SH-SY5Y (cell line): Measurements from ENCODE around the gene CHSY3.

Experiments used
- GATA2 ChIP-seq: IDR thresholded peaks from 2 replicates; pipeline ENCODE4 v1.6.1; 2011; ENCODE audit warnings: mild to moderate bottlenecking, low read depth, low read length
- GATA3 ChIP-seq: IDR thresholded peaks from 2 replicates; pipeline ENCODE4 v1.6.1; 2011; ENCODE audit warnings: low read depth, mild to moderate bottlenecking, low read length, moderate library complexity

GRCh38 chr5:130074820-130075219 is 170.6 kb downstream of the CHSY3 start:
- no peak for TF ChIP-seq GATA2
- TF ChIP-seq GATA3, result no peak
